ENCODE measurements around the gene CXADR. TPM values are rescaled to one million over a fixed set of nuclear protein-coding genes. Genes with fewer than 3 reads are reported as not detected.

Gene CXADR
- total RNA-seq, 1 donor from 2014 or later: 226 TPM

DNA sequence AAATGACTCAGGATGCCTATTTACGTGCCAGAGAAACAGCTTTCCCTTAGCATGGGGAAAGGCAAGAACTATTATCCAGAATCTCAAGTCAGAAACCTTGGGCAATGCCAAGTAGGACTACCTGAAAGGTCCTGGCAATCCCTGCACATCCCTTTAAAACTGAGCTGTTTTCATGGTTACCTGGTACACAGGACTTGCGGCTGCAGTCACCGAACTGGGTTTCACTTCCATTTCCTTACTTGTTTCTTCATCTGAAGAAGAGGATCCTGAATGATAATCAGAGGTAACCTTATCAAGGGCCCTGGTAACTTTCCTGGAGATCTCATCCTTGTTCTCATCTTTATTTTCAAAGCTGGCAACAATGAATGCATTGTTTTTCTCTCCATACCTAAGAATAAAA is 85.6 kb downstream of the CXADR start:
- no peaks in the 10 kb centered on the region for H4K20me1 ChIP-seq (ENCODE audit: low read depth)

GRCh38 chr21:17602874-17603273 is 90.0 kb downstream of the CXADR start:
- Histone ChIP-seq H3F3A (ENCODE audit: low read depth) (peaks cover 6% of the 10 kb centered on the region), H3K4me3 (no peak overlapping the region), H3K27me3 (no peaks in the 10 kb centered on the region), H3K79me2 (ENCODE audit: low read depth) (peaks cover 41% of the 10 kb centered on the region), H3K36me3 (peaks cover 45% of the 10 kb centered on the region), H3K27ac (no peak overlapping the region), H3K9ac (no peak overlapping the region), H3K4me2 (no peak overlapping the region), H2AFZ (replicated peaks) (no peak overlapping the region), H3K9me3 (ENCODE audit: low read depth) (no peaks in the 10 kb centered on the region), H3K4me1 (no peaks in the 10 kb centered on the region), H4K20me1 (ENCODE audit: low read depth) (no peaks in the 10 kb centered on the region)
- Mint-ChIP-seq H3K36me3 (peaks cover 52% of the 10 kb centered on the region), H3K9me3 (no peaks in the 10 kb centered on the region), H3K27ac (no peak overlapping the region), H3K4me3 (no peak overlapping the region), H3K27me3 (ENCODE audit: insufficient read depth, low read depth) (no peaks in the 10 kb centered on the region), H3K4me1 (no peaks in the 10 kb centered on the region)
- DNase-seq (ENCODE audit: low spot score): no peak
- TF ChIP-seq CTCF (IDR thresholded peaks at IDR 0.05) (no peak), EZH2phosphoT487 (IDR thresholded peaks at IDR 0.05) (no peak), EZH2 (IDR thresholded peaks at IDR 0.05) (no peak)

More for the DNA sequence above, 85.6 kb downstream of the CXADR start:
- no peak for DNase-seq (ENCODE audit: low spot score)
- H3K4me2 ChIP-seq: no peak overlapping the region
- Mint-ChIP-seq H3K4me1 (no peaks in the 10 kb centered on the region), H3K27ac (no peak overlapping the region), H3K27me3 (ENCODE audit: insufficient read depth, low read depth) (no peaks in the 10 kb centered on the region), H3K4me3 (no peak overlapping the region), H3K9me3 (no peaks in the 10 kb centered on the region), H3K36me3 (peaks cover 45% of the 10 kb centered on the region)
- peaks cover 14% of the 10 kb centered on the region for H3K79me2 ChIP-seq (ENCODE audit: low read depth)
- H3K36me3 ChIP-seq: peaks cover 41% of the 10 kb centered on the region
- H3K9me3 ChIP-seq (ENCODE audit: low read depth): no peaks in the 10 kb centered on the region
- H3K9ac ChIP-seq: no peak overlapping the region
- H3K4me3 ChIP-seq: no peak overlapping the region
- H3F3A ChIP-seq (ENCODE audit: low read depth): peaks cover 9% of the 10 kb centered on the region
- no peak overlapping the region for H3K27ac ChIP-seq
- no peaks in the 10 kb centered on the region for H3K27me3 ChIP-seq
- no peak for TF ChIP-seq EZH2phosphoT487 (IDR thresholded peaks at IDR 0.05)
- no peak for TF ChIP-seq EZH2 (IDR thresholded peaks at IDR 0.05)
- TF ChIP-seq CTCF (IDR thresholded peaks at IDR 0.05): no peak
- H3K4me1 ChIP-seq: no peaks in the 10 kb centered on the region
- H2AFZ ChIP-seq (replicated peaks): no peak overlapping the region

DNA sequence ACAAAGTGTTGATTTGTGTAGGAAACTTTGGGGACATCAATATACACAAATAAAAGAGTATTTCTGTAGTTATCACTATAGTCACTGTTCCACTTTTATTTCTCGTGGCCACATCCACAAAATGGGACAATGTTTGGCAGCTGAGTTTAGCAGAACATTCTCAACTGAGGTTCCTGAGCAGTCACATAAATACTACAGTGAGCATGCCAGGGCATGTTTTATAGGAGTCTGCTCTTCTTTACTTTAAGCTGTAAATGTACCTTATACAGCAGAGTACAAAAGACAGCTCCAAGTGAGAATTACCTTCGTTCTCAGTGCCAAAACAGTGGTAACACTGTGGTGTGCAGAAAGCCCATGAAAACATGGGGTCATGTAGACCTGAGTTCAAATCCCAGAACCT is 94.8 kb downstream of the CXADR start:
- TF ChIP-seq CTCF (IDR thresholded peaks at IDR 0.05): no peak
- no peak for TF ChIP-seq EZH2phosphoT487 (IDR thresholded peaks at IDR 0.05)
- no peak for TF ChIP-seq EZH2 (IDR thresholded peaks at IDR 0.05)
- Histone ChIP-seq H3K36me3 (peaks cover 29% of the 10 kb centered on the region), H3K4me2 (no peak overlapping the region), H3K27me3 (peaks cover 6% of the 10 kb centered on the region), H3K27ac (no peak overlapping the region), H3F3A (ENCODE audit: low read depth) (peaks cover 6% of the 10 kb centered on the region), H4K20me1 (ENCODE audit: low read depth) (peaks cover 8% of the 10 kb centered on the region), H3K9me3 (ENCODE audit: low read depth) (no peaks in the 10 kb centered on the region), H2AFZ (replicated peaks) (no peak overlapping the region), H3K4me1 (peaks cover 6% of the 10 kb centered on the region), H3K79me2 (ENCODE audit: low read depth) (peaks cover 71% of the 10 kb centered on the region), H3K9ac (no peak overlapping the region), H3K4me3 (no peak overlapping the region)
- Mint-ChIP-seq H3K4me1 (peaks cover 16% of the 10 kb centered on the region), H3K27me3 (ENCODE audit: insufficient read depth, low read depth) (peaks cover 2% of the 10 kb centered on the region), H3K4me3 (no peak overlapping the region), H3K36me3 (peaks cover 51% of the 10 kb centered on the region), H3K9me3 (no peaks in the 10 kb centered on the region), H3K27ac (no peak overlapping the region)
- no peak for DNase-seq (ENCODE audit: low spot score)
